Lung (tissue), 12 donors: ENCODE results near the gene ACP7. TPM values are rescaled to one million over a fixed set of nuclear protein-coding genes. Genes with fewer than 3 reads are reported as not detected.

Source experiments
- ATAC-seq: fragments of 200-7000 bp; cut with Tn5 transposase; one replicate; pipeline ENCODE4 v1.9.1; 2020; ENCODE audit warnings: moderate number of reproducible peaks; ENCODE audit not compliant: insufficient read depth, low FRiP score
- DNase-seq, 3 donors: peaks; one replicate each; pipeline ENCODE4 v3.0.0-alpha.2; 2013 to 2017
- H3K27ac ChIP-seq, 2 donors: one replicate each; pipeline ENCODE4 v1.5.1; 2013; ENCODE audit warnings: mild to moderate bottlenecking in 2 of 2, moderate library complexity in 2 of 2, control low read depth in 1 of 2, inconsistent platforms in 1 of 2, low read depth in 1 of 2, low read length in 1 of 2
- H3K27me3 ChIP-seq, 3 donors: one replicate each; pipeline ENCODE4 v1.5.1; 2013; ENCODE audit warnings: low read length in 2 of 3; ENCODE audit not compliant: control insufficient read depth in 3 of 3, insufficient read depth in 3 of 3
- H3K36me3 ChIP-seq, 4 donors: one replicate each; pipeline ENCODE4 v1.5.1; 2013; ENCODE audit warnings: low read length in 4 of 4, mild to moderate bottlenecking in 1 of 4, moderate library complexity in 1 of 4; ENCODE audit not compliant: control insufficient read depth in 4 of 4, insufficient read depth in 4 of 4
- H3K4me1 ChIP-seq, 5 donors: one replicate each; pipeline ENCODE4 v1.5.1; 2013; ENCODE audit warnings: low read length in 5 of 5, mild to moderate bottlenecking in 2 of 5, moderate library complexity in 1 of 5; ENCODE audit not compliant: control insufficient read depth in 5 of 5, insufficient read depth in 5 of 5
- H3K4me3 ChIP-seq: one replicate; pipeline ENCODE4 v1.5.1; 2013; ENCODE audit warnings: mild to moderate bottlenecking, control low read depth, moderate library complexity
- H3K9ac ChIP-seq, 2 donors: one replicate each; pipeline ENCODE4 v1.5.1; 2013; ENCODE audit warnings: low read length in 2 of 2, control low read depth in 1 of 2; ENCODE audit not compliant: insufficient read depth in 1 of 2
- H3K9me3 ChIP-seq, 4 donors: one replicate each; pipeline ENCODE4 v1.5.1; 2013; ENCODE audit warnings: low read length in 3 of 4, mild to moderate bottlenecking in 1 of 4, moderate library complexity in 1 of 4; ENCODE audit not compliant: control insufficient read depth in 4 of 4, insufficient read depth in 3 of 4
- WGBS, 2 donors: extraction: QIAGEN DNeasy Blood & Tissue Kit; methylation state at CpG; one replicate each; pipeline ENCODE4 v1.1.7; 2013; 5-methylcytosine and 5-hydroxymethylcytosine counted together
- polyA plus RNA-seq, 2 donors: library from polyadenylated mRNA; stranded (reverse); fragments of 200-250 nt; gene quantifications; one replicate each; pipeline ENCODE4 v1.2.1, GENCODE V29; 2013
- total RNA-seq, 2 donors: library from RNA; depleted of rRNA in 1 of 2; stranded (reverse); fragments of >200 nt in 1 of 2; gene quantifications; one replicate each; pipeline ENCODE4 v1.2.1, GENCODE V29; 2014 to 2021
- TF ChIP-seq, protein P1 (sequence below): IDR thresholded peaks from 2 replicates; pipeline ENCODE4 v1.5.1; 2012; ENCODE audit warnings: mild to moderate bottlenecking; ENCODE audit errors: control extremely low read depth, extremely low read depth
- donor health status: control.
- donor health status: control.
- donor health status: Bipolar disorder and iron deficiency.
- donor health status: healthy.
- donor health status: DM: yes; HTN: yes; CAD: no.

Gene ACP7
- total and polyA plus RNA-seq, 4 donors: 0.03 TPM; not detected in 3

GRCh38 chr19:39054091-39054470 is 30.1 kb upstream of the ACP7 start:
- ATAC-seq (no peak), DNase-seq (no peak)
- no peaks in the 10 kb centered on the region for H3K4me1 ChIP-seq
- WGBS, 2 donors: 91 to 100% methylated on average over 2 of the region's 2 CpGs
- H3K27ac ChIP-seq: no peak overlapping the region
- no peak overlapping the region for H3K4me3 ChIP-seq
- H3K9ac ChIP-seq: no peak overlapping the region
- H3K27me3 ChIP-seq: no peaks in the 10 kb centered on the region
- no peaks in the 10 kb centered on the region for H3K36me3 ChIP-seq
- H3K9me3 ChIP-seq: peaks cover 0 to 2% (median 0%) of the 10 kb centered on the region in 4 donors
- TF ChIP-seq, protein P1, sequence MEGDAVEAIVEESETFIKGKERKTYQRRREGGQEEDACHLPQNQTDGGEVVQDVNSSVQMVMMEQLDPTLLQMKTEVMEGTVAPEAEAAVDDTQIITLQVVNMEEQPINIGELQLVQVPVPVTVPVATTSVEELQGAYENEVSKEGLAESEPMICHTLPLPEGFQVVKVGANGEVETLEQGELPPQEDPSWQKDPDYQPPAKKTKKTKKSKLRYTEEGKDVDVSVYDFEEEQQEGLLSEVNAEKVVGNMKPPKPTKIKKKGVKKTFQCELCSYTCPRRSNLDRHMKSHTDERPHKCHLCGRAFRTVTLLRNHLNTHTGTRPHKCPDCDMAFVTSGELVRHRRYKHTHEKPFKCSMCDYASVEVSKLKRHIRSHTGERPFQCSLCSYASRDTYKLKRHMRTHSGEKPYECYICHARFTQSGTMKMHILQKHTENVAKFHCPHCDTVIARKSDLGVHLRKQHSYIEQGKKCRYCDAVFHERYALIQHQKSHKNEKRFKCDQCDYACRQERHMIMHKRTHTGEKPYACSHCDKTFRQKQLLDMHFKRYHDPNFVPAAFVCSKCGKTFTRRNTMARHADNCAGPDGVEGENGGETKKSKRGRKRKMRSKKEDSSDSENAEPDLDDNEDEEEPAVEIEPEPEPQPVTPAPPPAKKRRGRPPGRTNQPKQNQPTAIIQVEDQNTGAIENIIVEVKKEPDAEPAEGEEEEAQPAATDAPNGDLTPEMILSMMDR: no peak

DNA sequence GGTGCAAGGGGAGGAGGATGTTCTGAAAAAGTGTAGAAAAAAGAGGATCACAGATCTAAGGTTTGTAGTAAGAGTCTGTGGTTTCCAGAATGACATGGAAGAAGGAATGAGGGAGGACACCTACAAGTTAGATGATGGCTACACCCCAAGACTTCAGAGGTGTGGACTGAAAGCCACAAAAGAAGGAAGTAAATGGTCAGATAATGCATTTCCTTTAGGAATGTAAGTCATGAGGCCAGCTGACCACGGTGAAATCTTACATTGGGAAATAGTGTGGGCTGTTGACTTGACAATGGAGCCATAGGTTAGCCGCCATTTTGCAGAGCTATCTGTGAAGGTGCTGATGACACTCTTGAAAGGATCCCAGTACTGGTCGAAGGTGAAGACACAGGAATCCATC is 26.6 kb upstream of the ACP7 start:
- H3K27me3 ChIP-seq: no peaks in the 10 kb centered on the region
- 67 to 68% methylated on average over 3 of the region's 3 CpGs for WGBS, 2 donors

GRCh38 chr19:39059302-39059701 is 24.9 kb upstream of the ACP7 start:
- TF ChIP-seq, protein P1: no peak
- Histone ChIP-seq H3K9me3 (peaks cover 0 to 2% (median 0%) of the 10 kb centered on the region in 4 donors), H3K4me1 (peaks cover 0 to 2% (median 0%) of the 10 kb centered on the region in 5 donors), H3K36me3 (no peaks in the 10 kb centered on the region), H3K4me3 (no peak overlapping the region), H3K27ac (no peak overlapping the region), H3K27me3 (no peaks in the 10 kb centered on the region), H3K9ac (no peak overlapping the region)
- DNase-seq (no peak), ATAC-seq (no peak)

More for the DNA sequence above, 26.6 kb upstream of the ACP7 start:
- H3K4me1 ChIP-seq: no peaks in the 10 kb centered on the region
- H3K36me3 ChIP-seq: no peaks in the 10 kb centered on the region
- no peak overlapping the region for H3K9ac ChIP-seq
- no peak overlapping the region for H3K4me3 ChIP-seq
- TF ChIP-seq, protein P1: no peak
- DNase-seq (no peak), ATAC-seq (no peak)
- H3K9me3 ChIP-seq: peaks cover 0 to 2% (median 0%) of the 10 kb centered on the region in 4 donors
- H3K27ac ChIP-seq: no peak overlapping the region

- no peaks in the 10 kb centered on the region for H3K27me3 ChIP-seq
- DNase-seq (no peak), ATAC-seq (no peak)
- no peak overlapping the region for H3K4me3 ChIP-seq
- TF ChIP-seq, protein P1: no peak
- H3K9me3 ChIP-seq: no peaks in the 10 kb centered on the region
- H3K9ac ChIP-seq: no peak overlapping the region
- no peak overlapping the region for H3K27ac ChIP-seq
- peaks cover 0 to 2% (median 0%) of the 10 kb centered on the region in 5 donors for H3K4me1 ChIP-seq
- no peaks in the 10 kb centered on the region for H3K36me3 ChIP-seq
- 63 to 71% methylated on average over 4 of the region's 4 CpGs for WGBS, 2 donors
Measured at GRCh38 chr19:39060171-39060570, 24.0 kb upstream of the ACP7 start.
